T47D (cell line): ENCODE results near the gene CELF4.
A peak's percentile ranks its signal among the peaks of the same experiment; 100 is the strongest.

Source experiments
- DNase-seq, 2 experiments: peaks; one replicate each; pipeline versions ENCODE4 v3.0.0 to v3.0.0-alpha.2; 2011 to 2012; ENCODE audit warnings: low read depth in 1 of 2, low spot score in 1 of 2
- JUND ChIP-seq: IDR thresholded peaks from 2 replicates; pipeline ENCODE4 v1.6.1; 2012; ENCODE audit warnings: low read depth
- in situ Hi-C: cut with HindIII; loops from 2 replicates; pipeline ENCODE4 v1.10.0; 2016; ENCODE audit warnings: low sequenced_read_pairs, low pct_unique_long_range_greater_than_20kb

The CELF4 gene

DNA sequence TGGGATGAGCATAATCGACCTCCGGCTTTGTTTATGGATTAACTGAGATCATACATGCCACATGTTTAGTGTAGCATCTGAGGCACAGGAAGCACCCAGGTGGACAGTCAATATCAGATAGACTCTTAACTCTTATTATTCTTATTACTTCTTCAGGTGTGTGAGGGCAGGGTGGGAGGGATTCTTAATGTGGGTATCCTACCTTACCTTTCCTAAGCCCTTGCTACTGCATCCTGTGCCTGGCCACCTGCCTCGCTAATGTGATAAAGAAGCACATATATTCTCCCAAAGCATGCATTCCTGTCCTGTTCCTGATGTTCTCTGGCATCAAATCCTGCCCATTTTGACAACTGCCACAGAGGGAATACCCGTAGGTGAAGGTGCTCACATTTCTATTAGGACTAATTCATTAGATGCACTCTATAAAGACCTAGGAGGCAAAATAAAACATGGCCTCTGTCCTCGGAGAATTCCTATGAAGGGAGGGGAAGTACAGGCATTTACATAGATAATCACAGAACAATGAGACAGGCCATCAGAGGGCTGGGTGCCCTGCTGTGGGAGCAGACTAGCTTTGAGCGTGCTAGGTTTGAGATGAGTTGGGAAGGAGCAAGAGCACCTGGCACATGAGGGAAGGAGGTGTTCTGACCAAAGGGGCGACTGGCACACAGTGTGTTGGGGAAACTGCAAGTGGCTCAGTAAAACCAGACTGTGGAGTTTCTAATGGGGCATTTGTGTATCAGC is 19.5 kb upstream of the CELF4 start:
- DNase-seq: no peak
- TF ChIP-seq JUND: no peak
- in situ Hi-C loops: no loop called here

DNA sequence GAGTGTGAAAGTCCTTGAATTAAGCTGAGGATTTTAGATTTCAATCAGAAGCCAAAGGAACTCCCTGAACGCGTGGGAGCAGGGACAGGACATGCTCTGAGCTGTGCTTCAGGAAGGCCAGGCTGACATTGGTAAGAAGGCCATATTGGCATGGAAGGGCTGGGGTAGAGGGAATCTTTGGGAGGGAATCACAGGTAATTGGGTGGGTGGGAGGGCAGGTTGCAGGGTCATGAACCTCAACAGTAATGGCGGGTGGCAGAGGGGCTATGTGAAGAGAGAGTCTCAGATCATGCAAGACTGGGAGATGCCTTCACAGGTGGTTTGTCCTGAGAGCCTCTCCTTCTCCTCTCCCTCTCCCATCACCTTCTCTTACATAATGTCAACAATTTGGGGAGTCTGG is 18.6 kb upstream of the CELF4 start:
- in situ Hi-C loops: no loop called here
- no peak for DNase-seq
- TF ChIP-seq JUND: no peak

DNA sequence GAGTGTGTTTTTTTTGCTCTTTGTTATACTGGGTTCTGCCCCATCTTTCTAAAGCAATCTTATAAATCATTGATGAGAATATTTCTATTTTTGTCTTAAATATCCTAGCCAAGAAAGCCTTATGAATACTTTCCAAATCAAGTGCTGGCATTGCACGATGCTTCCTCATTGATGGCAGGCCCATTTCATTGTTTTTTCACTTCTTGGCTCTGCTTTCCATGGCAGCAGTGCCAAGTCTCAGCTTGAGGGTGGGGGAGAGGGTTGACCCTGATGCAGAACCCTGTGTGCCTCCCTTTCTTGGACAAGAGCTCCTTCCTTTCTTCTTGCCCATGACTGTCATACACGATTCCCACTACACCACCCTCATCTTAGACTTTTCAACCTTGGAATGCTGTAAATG is 16.7 kb upstream of the CELF4 start:
- in situ Hi-C loops: no loop called here
- no peak for TF ChIP-seq JUND
- no peak for DNase-seq

DNA sequence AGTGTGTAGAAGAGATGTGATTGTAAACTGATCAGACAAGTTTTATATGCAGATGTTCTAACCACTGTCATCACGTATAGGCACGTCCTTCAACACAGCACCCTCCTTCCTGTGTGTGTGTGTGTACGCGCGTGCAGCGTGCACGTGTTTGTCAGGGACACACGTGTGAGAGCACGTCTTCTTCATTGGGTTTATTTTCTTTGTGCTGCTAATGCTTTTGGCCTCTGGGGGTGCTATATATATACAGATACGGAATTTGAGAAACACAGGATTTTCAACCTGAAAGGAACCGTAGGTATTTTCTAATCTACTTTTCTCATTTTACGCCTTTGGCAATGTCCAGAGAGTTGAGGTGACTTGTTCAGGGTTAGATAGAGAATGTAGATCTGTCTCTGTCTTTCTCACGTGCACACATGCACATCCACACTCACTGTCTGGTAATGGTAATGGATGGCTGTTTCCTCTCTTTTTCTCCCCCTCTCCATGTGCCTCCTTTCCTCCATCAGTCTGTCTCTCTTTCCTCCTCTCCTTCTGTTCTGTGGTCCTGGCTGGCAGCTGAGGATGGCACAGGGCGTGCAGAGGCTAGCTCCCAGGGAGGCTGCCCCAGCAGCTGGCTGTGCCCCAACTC is 13.4 kb upstream of the CELF4 start:
- peak in 1 of 2 experiments; percentile 42 for DNase-seq
- in situ Hi-C loops: no loop called here
- TF ChIP-seq JUND: no peak

DNA sequence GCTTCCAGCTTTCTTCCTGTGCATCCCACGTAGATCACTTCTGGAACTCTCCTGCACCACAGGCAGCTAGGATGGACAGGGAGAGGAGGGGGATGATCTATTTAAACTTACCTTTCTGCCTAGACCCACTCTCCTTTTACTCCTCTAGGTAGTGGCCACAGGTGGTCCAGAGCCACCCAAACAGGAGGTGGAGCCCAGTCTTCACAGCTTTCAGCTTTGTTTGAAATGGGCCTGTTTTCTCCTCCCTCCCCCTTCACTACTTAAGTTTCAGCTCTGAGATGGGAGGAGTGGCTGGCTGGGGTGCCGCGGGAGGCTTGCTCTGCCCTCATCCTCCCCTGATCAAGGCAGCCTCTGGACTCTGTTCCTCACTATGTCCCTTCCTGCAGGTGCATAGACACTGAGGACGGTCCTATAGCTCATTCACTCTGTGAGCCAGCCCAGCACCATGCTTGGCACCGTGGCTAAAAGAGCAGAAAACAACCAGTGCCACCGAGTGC is 12.6 kb upstream of the CELF4 start:
- no peak for TF ChIP-seq JUND
- DNase-seq: no peak
- in situ Hi-C loops: no loop called here

DNA sequence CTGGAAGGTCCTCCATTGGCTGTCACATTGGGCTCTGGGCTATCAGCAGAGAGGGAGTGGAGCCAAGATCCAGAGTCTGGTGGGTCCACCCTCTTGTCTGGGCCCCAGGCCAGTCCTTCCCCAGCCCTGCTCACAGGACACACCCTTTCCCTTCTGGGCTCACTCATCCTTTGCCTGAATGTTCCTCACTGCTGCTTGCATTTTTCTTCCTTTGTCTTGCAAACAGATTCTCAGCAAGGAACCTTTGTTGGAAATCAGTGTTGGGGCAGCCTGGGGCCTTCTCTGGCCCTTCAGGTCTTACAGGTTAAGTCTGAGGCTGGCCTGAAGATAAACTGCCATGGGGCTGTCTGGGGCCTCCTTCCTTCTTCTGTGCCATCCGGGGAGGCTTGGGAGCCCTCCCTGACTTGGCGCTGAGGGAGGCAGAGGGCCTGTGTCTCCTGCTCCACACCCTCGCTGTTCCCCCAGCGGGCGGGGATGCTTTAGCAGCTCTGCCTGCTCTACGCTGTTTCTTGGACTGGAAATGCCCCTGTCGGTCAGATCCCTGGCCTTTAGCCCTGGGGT is 11.5 kb upstream of the CELF4 start:
- in situ Hi-C loops: no loop called here
- DNase-seq: no peak
- no peak for TF ChIP-seq JUND

DNA sequence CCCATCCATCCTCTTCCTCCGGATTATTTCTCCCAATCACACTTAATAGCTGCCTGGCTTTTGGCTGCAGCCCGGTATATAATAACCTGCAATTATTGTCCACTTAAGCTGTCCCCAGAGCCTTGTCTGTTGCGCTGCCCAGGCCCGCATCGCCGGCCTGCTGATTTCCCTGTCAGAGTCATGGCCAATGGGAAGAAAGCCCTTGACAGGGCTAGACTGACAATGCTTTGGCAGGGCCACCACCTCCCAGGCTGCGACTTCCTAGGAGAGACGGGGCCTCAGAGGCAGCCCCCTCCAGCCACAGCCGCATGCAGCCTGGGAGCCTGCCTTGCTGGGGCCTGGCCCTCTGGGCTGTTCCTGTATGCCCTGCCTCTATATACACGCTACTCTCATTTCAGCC is 10.0 kb upstream of the CELF4 start:
- no peak for TF ChIP-seq JUND
- in situ Hi-C loops: no loop called here
- no peak for DNase-seq

DNA sequence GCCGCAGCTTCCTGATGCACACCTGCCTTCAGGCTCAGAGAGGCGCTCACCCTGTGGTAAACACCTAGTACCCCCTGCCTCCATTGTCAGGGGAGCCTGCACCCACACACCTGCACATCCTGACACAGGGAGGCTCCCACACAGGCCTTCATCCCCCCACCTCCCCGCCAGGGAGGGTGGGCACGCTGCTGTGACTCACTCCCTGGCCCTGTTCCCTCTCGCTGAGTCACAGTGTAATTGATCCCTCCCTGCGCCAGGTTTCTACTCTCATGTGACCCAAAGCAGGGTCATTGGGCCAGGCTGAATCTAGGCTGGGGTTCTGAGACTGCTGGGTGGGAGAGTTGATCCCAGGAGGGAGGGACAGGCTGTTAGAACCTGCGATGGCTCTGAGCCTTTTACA is 8.5 kb upstream of the CELF4 start:
- TF ChIP-seq JUND: no peak
- in situ Hi-C loops: no loop called here
- DNase-seq: no peak

DNA sequence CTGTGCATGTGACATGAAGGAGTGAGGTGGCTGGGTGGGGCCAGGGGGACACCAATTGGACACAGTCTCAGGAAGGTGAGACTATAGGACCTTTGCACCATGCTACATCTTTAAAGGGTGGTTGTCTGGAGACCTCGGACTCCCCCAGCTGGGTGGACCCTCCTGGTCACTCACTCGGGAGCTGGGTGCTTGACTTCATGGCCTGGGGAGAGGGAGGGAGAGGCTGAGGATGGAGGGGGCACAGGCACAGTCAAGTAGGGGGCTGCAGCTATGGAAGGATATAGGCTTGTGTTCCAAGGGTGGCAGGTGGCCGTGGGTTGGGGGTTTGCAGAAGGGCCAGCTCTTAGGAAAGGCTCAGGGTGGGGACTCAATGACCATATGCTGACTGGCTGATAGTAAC is 7.1 kb upstream of the CELF4 start:
- TF ChIP-seq JUND: no peak
- in situ Hi-C loops: no loop called here
- no peak for DNase-seq

DNA sequence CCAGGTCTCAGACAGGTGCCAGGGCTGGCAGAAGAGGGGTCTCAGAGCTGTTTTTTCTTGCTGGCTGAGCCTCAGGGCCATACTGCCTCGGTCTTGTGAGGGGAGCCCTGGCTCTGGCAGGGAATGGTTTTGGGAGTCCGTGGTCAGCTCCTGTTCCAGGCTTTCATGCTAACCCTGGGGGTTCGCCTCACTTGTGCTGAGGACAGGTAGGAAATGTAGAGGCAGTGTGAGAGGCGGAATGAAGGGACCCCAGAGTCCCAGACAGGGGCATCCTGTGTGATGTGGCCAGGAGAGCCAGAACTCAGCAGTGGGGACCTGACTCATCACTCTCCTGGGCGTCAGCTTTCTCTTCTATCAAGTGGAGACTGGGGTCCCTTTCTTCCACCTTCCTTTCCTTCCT is 5.7 kb upstream of the CELF4 start:
- in situ Hi-C loops: no loop called here
- DNase-seq: no peak
- no peak for TF ChIP-seq JUND

DNA sequence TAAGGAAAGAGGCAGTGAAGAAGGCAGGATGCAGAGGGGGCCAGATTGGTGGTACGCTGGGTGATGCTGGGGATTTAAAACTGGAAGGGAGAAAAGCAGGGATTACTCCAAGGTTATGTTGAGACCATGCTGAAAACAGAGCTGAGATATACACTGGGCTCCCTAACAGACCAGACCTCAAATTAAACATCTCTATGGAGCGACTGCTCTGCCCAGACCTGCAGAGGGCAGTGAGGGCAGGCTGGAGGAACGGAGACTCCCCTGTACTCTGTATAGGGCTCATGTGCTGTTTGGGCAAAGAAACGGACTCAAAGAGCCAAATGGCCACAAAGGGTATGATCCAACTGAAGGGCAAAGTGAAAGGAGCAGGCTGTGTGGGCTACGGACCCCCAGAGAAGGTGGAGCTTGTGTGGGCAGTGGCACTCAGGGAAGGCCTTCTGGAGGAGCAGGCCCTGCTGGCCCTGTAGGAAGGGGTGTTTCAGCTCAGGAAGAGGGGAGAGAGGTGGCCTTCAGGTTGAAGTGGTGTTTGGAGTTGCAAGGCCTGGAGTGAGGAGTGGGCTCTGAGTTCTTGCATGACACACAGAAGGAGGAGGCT is 4.8 kb upstream of the CELF4 start:
- no peak for DNase-seq
- in situ Hi-C loops: no loop called here
- no peak for TF ChIP-seq JUND

DNA sequence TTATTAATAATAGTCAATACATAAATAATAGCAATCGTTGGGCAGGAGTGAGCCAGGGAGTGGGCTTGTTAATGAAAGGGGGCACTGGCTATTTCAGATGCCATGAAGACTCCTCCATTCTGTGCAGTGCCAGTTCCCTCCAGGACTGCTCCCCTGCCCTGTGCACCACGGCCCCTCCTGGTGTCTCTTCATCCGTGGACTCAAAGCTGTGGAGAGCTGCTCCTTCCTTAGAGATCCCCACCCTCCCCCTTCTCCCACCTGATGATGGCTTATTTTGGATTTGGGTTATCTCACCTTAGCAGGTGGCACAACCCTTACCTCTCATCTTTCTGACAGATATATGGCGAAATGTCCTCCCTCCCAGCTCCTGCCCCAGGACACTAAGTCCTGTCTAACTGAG is 3.1 kb upstream of the CELF4 start:
- in situ Hi-C loops: no loop called here
- no peak for DNase-seq
- TF ChIP-seq JUND: no peak

DNA sequence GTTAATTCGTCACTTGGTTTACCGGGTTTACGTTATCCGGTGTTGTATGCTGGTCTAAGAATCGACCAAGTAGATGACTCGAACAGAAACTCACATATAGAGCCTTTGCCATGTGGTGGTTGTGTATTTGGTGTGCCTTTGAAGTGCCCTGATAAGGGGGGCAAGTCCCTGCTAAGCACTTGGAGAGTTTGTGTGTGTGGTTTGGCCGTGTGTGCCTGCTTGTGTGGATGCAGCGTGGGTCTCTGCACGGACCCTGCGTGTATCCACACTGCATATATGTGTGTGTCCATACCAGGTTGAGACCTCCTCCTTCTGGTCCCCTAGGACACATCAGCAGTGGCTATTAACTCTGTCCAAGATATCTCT is 2.4 kb upstream of the CELF4 start:
- no peak for DNase-seq
- in situ Hi-C loops: no loop called here
- no peak for TF ChIP-seq JUND
